HepG2 (cell line): Measurements from ENCODE around the gene RBM14. TPM values are rescaled to one million over a fixed set of nuclear protein-coding genes. Genes with fewer than 3 reads are reported as not detected.
A peak's percentile ranks its signal among the peaks of the same experiment; 100 is the strongest.

Source experiments
- ATF7-NPFF ChIP-seq: sonication (generic); formaldehyde crosslinking; IDR thresholded peaks from 2 replicates; pipeline ENCODE4 v1.8.1; 2023; ENCODE audit warnings: mild to moderate bottlenecking, low read depth, missing genetic modification reagents, moderate library complexity
- FOXJ3 ChIP-seq: sonication (generic); formaldehyde crosslinking; IDR thresholded peaks from 2 replicates; pipeline ENCODE4 v1.4.0; 2020; ENCODE audit warnings: missing genetic modification reagents, mild to moderate bottlenecking, borderline replicate concordance
- FOXM1 ChIP-seq: sonication (generic); formaldehyde crosslinking; IDR thresholded peaks from 2 replicates; pipeline ENCODE4 v1.5.0; 2020; ENCODE audit warnings: missing genetic modification reagents
- GTF2F1 ChIP-seq: fragments of 150-350 bp; IDR thresholded peaks from 2 replicates; pipeline ENCODE4 v1.6.1; 2014; ENCODE audit warnings: low read length
- HNF4G ChIP-seq, 2 experiments: sonication (generic) in 1 of 2; formaldehyde crosslinking in 1 of 2; IDR thresholded peaks; 2 replicates each; pipeline versions ENCODE4 v1.4.0 to v1.6.1; 2011 to 2020; ENCODE audit warnings: borderline replicate concordance in 2 of 2, low read depth in 2 of 2, mild to moderate bottlenecking in 2 of 2, low read length in 1 of 2, missing genetic modification reagents in 1 of 2, moderate library complexity in 1 of 2
- MZF1 ChIP-seq: sonication (generic); formaldehyde crosslinking; IDR thresholded peaks from 2 replicates; pipeline ENCODE4 v1.8.1; 2023; ENCODE audit warnings: mild to moderate bottlenecking, missing genetic modification reagents, borderline replicate concordance
- RFX3 ChIP-seq: IDR thresholded peaks from 2 replicates; pipeline ENCODE4 v1.6.1; 2016; ENCODE audit warnings: missing biosample characterization, missing genetic modification reagents
- SIN3B ChIP-seq: fragments of 150-350 bp; IDR thresholded peaks from 2 replicates; pipeline ENCODE4 v1.6.1; 2014; ENCODE audit warnings: low read length
- SRSF4 ChIP-seq: fragments of 200-400 bp; formaldehyde crosslinking; IDR thresholded peaks from one replicate; pipeline ENCODE4 v1.6.1; 2018; ENCODE audit warnings: mild to moderate bottlenecking, low read depth, low read length, moderate library complexity; ENCODE audit not compliant: poor library complexity, severe bottlenecking
- ZMAT3 ChIP-seq: sonication (generic); formaldehyde crosslinking; conservative IDR thresholded peaks from 2 replicates; pipeline ENCODE4 v1.7.0; 2021; ENCODE audit warnings: missing genetic modification reagents
- ZNF232 ChIP-seq: sonication (generic); formaldehyde crosslinking; IDR thresholded peaks from 2 replicates; pipeline ENCODE4 v1.4.0; 2020; ENCODE audit warnings: missing genetic modification reagents, borderline replicate concordance
- ZNF280D ChIP-seq: sonication (generic); formaldehyde crosslinking; IDR thresholded peaks from 2 replicates; pipeline ENCODE4 v1.5.1; 2020; ENCODE audit warnings: mild to moderate bottlenecking, missing genetic modification reagents
- ZNF75D ChIP-seq: sonication (generic); formaldehyde crosslinking; IDR thresholded peaks from 2 replicates; pipeline ENCODE4 v1.8.1; 2023; ENCODE audit warnings: missing genetic modification reagents, mild to moderate bottlenecking, borderline replicate concordance
- ZNF768 ChIP-seq: sonication (generic); formaldehyde crosslinking; IDR thresholded peaks from 2 replicates; pipeline ENCODE4 v1.4.0; 2020; ENCODE audit warnings: missing genetic modification reagents
- ZNF792 ChIP-seq: IDR thresholded peaks from 2 replicates; pipeline ENCODE4 v1.6.1; 2016
- ZUFSP ChIP-seq: sonication (generic); formaldehyde crosslinking; IDR thresholded peaks from 2 replicates; pipeline ENCODE4 v1.9.0; 2021; ENCODE audit warnings: missing genetic modification reagents, mild to moderate bottlenecking, borderline replicate concordance
- polyA plus RNA-seq, 8 experiments: library from polyadenylated mRNA; depleted of rRNA in 3 of 8; stranded (reverse) in 7 of 8; unstranded in 1 of 8; fragments of >200 nt; fragmentation: Illumina TruSeq in 4 of 8; extraction: Trizol in 4 of 8; gene quantifications; 2 replicates each; pipeline versions ENCODE4 v1.2.1 to v1.2.3, GENCODE V29; 2011 to 2016; ENCODE audit warnings: low read depth in 4 of 8, missing spikeins in 1 of 8, mixed read lengths in 1 of 8; ENCODE audit not compliant: insufficient read depth in 1 of 8
- total RNA-seq, 5 experiments: library from RNA; depleted of rRNA; stranded (reverse); fragments of >200 nt; fragmentation: Illumina TruSeq; extraction: Trizol; gene quantifications; 2 replicates each; pipeline ENCODE4 v1.2.3, GENCODE V29; 2016; ENCODE audit warnings: low read depth in 1 of 5
- TF ChIP-seq, protein P1 (sequence below): sonication (generic); formaldehyde crosslinking; IDR thresholded peaks from 2 replicates; pipeline ENCODE4 v1.8.0; 2022; ENCODE audit warnings: mild to moderate bottlenecking, missing genetic modification reagents, moderate library complexity
- TF ChIP-seq, protein P2 (sequence below): sonication (generic); formaldehyde crosslinking; IDR thresholded peaks from 2 replicates; pipeline ENCODE4 v1.4.0; 2020; ENCODE audit warnings: missing genetic modification reagents, borderline replicate concordance
- TF ChIP-seq, protein P3 (sequence below): sonication (generic); formaldehyde crosslinking; IDR thresholded peaks from 2 replicates; pipeline ENCODE4 v1.4.0; 2020; ENCODE audit warnings: low read depth, mild to moderate bottlenecking, missing genetic modification reagents

RBM14 gene
- total and polyA plus RNA-seq, 2 of the 13 experiments (the other 11 are each of a cell fraction or from before 2014, with no cell fraction given): 12.7 to 44.1 TPM

- TF ChIP-seq ZUFSP (CRISPR knock-in tag): no peak
- peak; percentile 85 for TF ChIP-seq RFX3 (CRISPR knock-in tag)
- TF ChIP-seq ZNF792 (CRISPR knock-in tag): peak; percentile 65; the same call in 1 of the 2 replicates
- TF ChIP-seq HNF4G (IDR thresholded peaks at IDR 0.05; ENCODE audit: borderline replicate concordance, low read depth, low read length): no peak
- peak; percentile 44 for TF ChIP-seq HNF4G (CRISPR knock-in tag; IDR thresholded peaks at IDR 0.05; ENCODE audit: borderline replicate concordance, low read depth)
- TF ChIP-seq, protein P1, sequence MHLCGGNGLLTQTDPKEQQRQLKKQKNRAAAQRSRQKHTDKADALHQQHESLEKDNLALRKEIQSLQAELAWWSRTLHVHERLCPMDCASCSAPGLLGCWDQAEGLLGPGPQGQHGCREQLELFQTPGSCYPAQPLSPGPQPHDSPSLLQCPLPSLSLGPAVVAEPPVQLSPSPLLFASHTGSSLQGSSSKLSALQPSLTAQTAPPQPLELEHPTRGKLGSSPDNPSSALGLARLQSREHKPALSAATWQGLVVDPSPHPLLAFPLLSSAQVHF (CRISPR knock-in tag): no peak
- TF ChIP-seq ZNF232 (CRISPR knock-in tag): 0 out of 2 replicates have a peak, but pooled peaks have one; percentile 63
- peak; percentile 69 for TF ChIP-seq ZNF768 (CRISPR knock-in tag)
- TF ChIP-seq GTF2F1: no peak
- no peak for TF ChIP-seq ZNF75D (CRISPR knock-in tag)
- TF ChIP-seq SIN3B: no peak; the same call in 1 of the 2 replicates
- TF ChIP-seq ATF7-NPFF (CRISPR knock-in tag): peak; percentile 66
- TF ChIP-seq, protein P2, sequence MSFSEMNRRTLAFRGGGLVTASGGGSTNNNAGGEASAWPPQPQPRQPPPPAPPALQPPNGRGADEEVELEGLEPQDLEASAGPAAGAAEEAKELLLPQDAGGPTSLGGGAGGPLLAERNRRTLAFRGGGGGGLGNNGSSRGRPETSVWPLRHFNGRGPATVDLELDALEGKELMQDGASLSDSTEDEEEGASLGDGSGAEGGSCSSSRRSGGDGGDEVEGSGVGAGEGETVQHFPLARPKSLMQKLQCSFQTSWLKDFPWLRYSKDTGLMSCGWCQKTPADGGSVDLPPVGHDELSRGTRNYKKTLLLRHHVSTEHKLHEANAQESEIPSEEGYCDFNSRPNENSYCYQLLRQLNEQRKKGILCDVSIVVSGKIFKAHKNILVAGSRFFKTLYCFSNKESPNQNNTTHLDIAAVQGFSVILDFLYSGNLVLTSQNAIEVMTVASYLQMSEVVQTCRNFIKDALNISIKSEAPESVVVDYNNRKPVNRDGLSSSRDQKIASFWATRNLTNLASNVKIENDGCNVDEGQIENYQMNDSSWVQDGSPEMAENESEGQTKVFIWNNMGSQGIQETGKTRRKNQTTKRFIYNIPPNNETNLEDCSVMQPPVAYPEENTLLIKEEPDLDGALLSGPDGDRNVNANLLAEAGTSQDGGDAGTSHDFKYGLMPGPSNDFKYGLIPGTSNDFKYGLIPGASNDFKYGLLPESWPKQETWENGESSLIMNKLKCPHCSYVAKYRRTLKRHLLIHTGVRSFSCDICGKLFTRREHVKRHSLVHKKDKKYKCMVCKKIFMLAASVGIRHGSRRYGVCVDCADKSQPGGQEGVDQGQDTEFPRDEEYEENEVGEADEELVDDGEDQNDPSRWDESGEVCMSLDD: 0 out of 2 replicates have a peak, but pooled peaks have one; percentile 8
- 0 out of 2 replicates have a peak, but pooled peaks have one; percentile 14 for TF ChIP-seq ZMAT3 (CRISPR knock-in tag)
- TF ChIP-seq SRSF4: no peak
- no peak for TF ChIP-seq MZF1
- no peak for TF ChIP-seq FOXM1 (CRISPR knock-in tag)
- TF ChIP-seq, protein P3, sequence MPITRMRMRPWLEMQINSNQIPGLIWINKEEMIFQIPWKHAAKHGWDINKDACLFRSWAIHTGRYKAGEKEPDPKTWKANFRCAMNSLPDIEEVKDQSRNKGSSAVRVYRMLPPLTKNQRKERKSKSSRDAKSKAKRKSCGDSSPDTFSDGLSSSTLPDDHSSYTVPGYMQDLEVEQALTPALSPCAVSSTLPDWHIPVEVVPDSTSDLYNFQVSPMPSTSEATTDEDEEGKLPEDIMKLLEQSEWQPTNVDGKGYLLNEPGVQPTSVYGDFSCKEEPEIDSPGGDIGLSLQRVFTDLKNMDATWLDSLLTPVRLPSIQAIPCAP (CRISPR knock-in tag): no peak
- TF ChIP-seq ZNF280D: 0 out of 2 replicates have a peak, but pooled peaks have one; percentile 26
- TF ChIP-seq FOXJ3 (CRISPR knock-in tag): peak; percentile 71; the same call in 1 of the 2 replicates
Measured at GRCh38 chr11:66592457-66593302, 23.8 kb upstream of the RBM14 start, which contains the start of the genes CCDC87 and CCS (continued).
